ENCODE data around the gene APOL3. TPM values are rescaled to one million over a fixed set of nuclear protein-coding genes. Genes with fewer than 3 reads are reported as not detected.
A peak's percentile ranks its signal among the peaks of the same experiment; 100 is the strongest.

Gene APOL3
- total and polyA plus RNA-seq, 12 donors = 8.9 to 123 (median 29.0) TPM

DNA sequence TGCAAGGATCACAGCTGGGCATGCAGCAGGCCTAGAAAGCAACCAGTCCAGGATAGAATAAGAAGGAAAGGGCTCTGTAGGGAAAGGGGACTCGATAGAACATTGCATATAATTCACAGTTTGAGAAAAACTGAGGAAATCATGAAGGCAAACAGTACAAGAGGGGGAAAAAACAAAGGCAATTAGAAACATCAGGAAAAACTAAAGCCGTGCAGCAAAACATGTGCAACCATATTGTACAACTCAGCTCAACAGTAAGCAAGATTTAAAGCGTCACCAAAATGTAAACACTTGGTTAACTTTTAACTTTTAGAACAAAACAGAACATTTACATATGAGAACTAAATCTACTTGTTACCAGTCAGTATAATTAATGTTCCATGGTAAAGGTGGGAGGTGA is 8.5 kb downstream of the APOL3 start:
- DNase-seq = no peak
- Histone ChIP-seq H3K9me3 (replicated peaks in 1 of 3) (no peaks in the 10 kb centered on the region), H3K4me1 (replicated peaks in 1 of 2) (peaks cover 38 to 54% of the 10 kb centered on the region in 2 donors), H3K36me3 (replicated peaks in 1 of 2) (peaks cover 0 to 13% of the 10 kb centered on the region in 2 donors), H3K27me3 (no peaks in the 10 kb centered on the region), H3K27ac (peak overlapping the region in 2 of 5 donors; percentile 7 to 78), H3K4me3 (no peak overlapping the region)
- TF ChIP-seq, protein P1, sequence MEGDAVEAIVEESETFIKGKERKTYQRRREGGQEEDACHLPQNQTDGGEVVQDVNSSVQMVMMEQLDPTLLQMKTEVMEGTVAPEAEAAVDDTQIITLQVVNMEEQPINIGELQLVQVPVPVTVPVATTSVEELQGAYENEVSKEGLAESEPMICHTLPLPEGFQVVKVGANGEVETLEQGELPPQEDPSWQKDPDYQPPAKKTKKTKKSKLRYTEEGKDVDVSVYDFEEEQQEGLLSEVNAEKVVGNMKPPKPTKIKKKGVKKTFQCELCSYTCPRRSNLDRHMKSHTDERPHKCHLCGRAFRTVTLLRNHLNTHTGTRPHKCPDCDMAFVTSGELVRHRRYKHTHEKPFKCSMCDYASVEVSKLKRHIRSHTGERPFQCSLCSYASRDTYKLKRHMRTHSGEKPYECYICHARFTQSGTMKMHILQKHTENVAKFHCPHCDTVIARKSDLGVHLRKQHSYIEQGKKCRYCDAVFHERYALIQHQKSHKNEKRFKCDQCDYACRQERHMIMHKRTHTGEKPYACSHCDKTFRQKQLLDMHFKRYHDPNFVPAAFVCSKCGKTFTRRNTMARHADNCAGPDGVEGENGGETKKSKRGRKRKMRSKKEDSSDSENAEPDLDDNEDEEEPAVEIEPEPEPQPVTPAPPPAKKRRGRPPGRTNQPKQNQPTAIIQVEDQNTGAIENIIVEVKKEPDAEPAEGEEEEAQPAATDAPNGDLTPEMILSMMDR (IDR thresholded peaks at IDR 0.05) = no peak
- no peak for TF ChIP-seq POLR2A (IDR thresholded peaks at IDR 0.05)
- intact Hi-C loops (cut with DNase I) = no loop called here
- 91 to 95% (median 92%) methylated on average over 3 of the region's 3 CpGs for WGBS, 4 donors

DNA sequence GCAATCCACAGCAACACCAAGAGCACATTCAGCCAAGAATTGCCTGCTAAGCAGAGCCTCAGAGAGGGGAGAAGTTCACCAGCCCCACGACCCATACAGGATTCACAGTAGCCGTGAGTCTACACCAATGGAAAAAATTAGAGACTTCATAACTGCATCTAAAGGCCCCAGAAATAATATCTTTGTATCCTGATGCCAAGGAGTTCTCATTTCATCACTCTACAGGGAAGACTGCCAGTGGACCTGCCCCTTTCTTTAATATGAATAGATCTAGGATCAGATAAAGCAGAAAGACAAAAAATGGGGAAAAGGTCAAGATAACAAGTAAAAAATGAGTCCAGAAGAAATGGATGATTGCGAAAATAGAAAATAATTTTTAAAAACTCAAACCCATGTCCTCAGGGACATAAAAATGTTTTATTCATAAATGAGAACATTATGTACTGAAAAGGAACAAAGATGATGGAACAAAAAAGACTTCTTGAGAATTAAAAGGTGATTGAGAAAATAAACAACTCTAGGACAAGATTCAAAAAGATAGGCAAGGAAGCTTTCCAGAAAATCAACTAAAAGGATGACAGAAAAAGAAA is 9.5 kb downstream of the APOL3 start:
- WGBS, 4 donors = 16 to 26% (median 22%) methylated on average over 3 of the region's 3 CpGs
- Histone ChIP-seq H3K27me3 (no peaks in the 10 kb centered on the region), H3K4me3 (no peak overlapping the region), H3K27ac (peak overlapping the region; percentile 33 to 78 (median 64)), H3K4me1 (replicated peaks in 1 of 2) (peaks cover 32 to 44% of the 10 kb centered on the region in 2 donors), H3K36me3 (replicated peaks in 1 of 2) (peaks cover 0 to 13% of the 10 kb centered on the region in 2 donors), H3K9me3 (replicated peaks in 1 of 3) (no peaks in the 10 kb centered on the region)
- TF ChIP-seq, protein P1 (IDR thresholded peaks at IDR 0.05) = no peak
- no peak for TF ChIP-seq POLR2A (IDR thresholded peaks at IDR 0.05)
- peak in 6 of 7 donors; percentile 43 to 75 (median 59) for DNase-seq
- intact Hi-C loops (cut with DNase I) = no loop called here

DNA sequence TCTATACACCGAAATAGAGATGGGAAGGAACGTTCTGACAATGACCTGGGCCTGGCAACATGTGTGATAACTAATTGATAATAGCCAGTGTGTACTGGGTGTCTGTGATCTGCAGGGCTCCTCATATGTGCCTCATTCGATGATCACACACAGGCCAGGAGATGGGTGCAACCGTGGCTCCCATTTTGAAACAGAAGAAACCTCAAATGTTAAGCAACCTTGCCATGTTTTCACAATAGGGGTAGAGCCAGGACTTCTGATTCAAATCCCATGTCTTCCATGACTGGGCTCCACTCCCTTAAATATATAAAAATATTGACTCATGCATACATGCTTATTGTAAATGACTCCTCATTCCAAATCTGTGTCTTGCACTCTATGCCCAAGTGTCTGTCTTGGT is 11.1 kb downstream of the APOL3 start:
- peaks cover 0 to 13% of the 10 kb centered on the region in 2 donors for H3K36me3 ChIP-seq (replicated peaks in 1 of 2)
- no peak overlapping the region for H3K4me3 ChIP-seq
- no peaks in the 10 kb centered on the region for H3K9me3 ChIP-seq (replicated peaks in 1 of 3)
- TF ChIP-seq, protein P1 (IDR thresholded peaks at IDR 0.05) = no peak
- TF ChIP-seq POLR2A (IDR thresholded peaks at IDR 0.05) = no peak
- no peaks in the 10 kb centered on the region for H3K27me3 ChIP-seq
- intact Hi-C loops (cut with DNase I) = loop anchor here in 1 of 2 donors (5.0 kb wide), 1 partner anchor 33 kb away; no protein-coding TSS in a partner anchor
- WGBS, 4 donors = 76 to 89% (median 81%) methylated on average over 2 to 4 of the region's 4 CpGs
- H3K27ac ChIP-seq = peak overlapping the region in 1 of 5 donors; percentile 36
- H3K4me1 ChIP-seq (replicated peaks in 1 of 2) = peaks cover 22 to 33% of the 10 kb centered on the region in 2 donors
- DNase-seq = no peak

DNA sequence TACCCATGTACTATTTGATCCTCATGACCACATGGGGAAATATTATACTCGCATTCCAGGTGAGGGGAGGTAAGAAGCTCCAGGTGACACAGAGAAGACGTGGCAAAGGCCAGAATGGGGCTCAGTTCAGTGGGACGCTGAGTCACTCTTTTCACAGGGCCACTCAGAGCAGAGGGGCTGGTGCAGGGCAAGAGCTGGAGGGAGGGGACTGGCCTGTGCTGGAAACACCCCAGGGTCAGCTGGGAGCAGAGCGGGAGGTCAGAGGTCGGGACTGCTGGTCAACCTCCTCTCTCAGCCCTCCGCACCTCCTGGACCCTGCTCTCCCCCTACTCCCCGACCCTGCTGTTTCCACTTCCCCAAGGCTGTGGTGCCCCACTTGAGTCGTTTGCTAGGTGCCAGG is 12.1 kb downstream of the APOL3 start:
- Histone ChIP-seq H3K27ac (peak overlapping the region in 1 of 5 donors; percentile 36), H3K9me3 (replicated peaks in 1 of 3) (no peaks in the 10 kb centered on the region), H3K4me1 (replicated peaks in 1 of 2) (peaks cover 22 to 31% of the 10 kb centered on the region in 2 donors), H3K27me3 (no peaks in the 10 kb centered on the region), H3K36me3 (replicated peaks in 1 of 2) (peaks cover 0 to 18% of the 10 kb centered on the region in 2 donors), H3K4me3 (no peak overlapping the region)
- intact Hi-C loops (cut with DNase I) = loop anchor here in 1 of 2 donors (5.0 kb wide), 1 partner anchor 34 kb away; no protein-coding TSS in a partner anchor
- TF ChIP-seq, protein P1 (IDR thresholded peaks at IDR 0.05) = no peak
- TF ChIP-seq POLR2A (IDR thresholded peaks at IDR 0.05) = no peak
- no peak for DNase-seq
- WGBS, 4 donors = 86 to 90% (median 88%) methylated on average over 4 to 8 of the region's 8 CpGs

All from adrenal gland (tissue), 12 donors.